Measurements from ENCODE around the gene LIM2. TPM values are rescaled to one million over a fixed set of nuclear protein-coding genes. Genes with fewer than 3 reads are reported as not detected.
"Not testable (repeated sequence)": the region's sequence is repeated elsewhere in the genome, so short reads cannot be mapped to it uniquely, and the experiment has no call there.

LIM2 gene
- total RNA-seq, 4 donors from 2014 or later = not detected

- no peak within 1 kb of the TSS for H3K4me3 ChIP-seq
- H3K36me3 ChIP-seq = no peaks in the 10 kb centered on the region
- DNase-seq = no peak
- H3K27me3 ChIP-seq = no peaks in the 10 kb centered on the region
- no peaks in the 10 kb centered on the region for H3K9me3 ChIP-seq
- H3K4me1 ChIP-seq = no peaks in the 10 kb centered on the region
- intact Hi-C loops (cut with DNase I; ENCODE audit: low total_unique reads) = no loop called here
- no peak within 1 kb of the TSS for H3K27ac ChIP-seq
- TF ChIP-seq, protein P1, sequence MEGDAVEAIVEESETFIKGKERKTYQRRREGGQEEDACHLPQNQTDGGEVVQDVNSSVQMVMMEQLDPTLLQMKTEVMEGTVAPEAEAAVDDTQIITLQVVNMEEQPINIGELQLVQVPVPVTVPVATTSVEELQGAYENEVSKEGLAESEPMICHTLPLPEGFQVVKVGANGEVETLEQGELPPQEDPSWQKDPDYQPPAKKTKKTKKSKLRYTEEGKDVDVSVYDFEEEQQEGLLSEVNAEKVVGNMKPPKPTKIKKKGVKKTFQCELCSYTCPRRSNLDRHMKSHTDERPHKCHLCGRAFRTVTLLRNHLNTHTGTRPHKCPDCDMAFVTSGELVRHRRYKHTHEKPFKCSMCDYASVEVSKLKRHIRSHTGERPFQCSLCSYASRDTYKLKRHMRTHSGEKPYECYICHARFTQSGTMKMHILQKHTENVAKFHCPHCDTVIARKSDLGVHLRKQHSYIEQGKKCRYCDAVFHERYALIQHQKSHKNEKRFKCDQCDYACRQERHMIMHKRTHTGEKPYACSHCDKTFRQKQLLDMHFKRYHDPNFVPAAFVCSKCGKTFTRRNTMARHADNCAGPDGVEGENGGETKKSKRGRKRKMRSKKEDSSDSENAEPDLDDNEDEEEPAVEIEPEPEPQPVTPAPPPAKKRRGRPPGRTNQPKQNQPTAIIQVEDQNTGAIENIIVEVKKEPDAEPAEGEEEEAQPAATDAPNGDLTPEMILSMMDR (IDR thresholded peaks at IDR 0.05) = no peak
- no peak for TF ChIP-seq POLR2A (IDR thresholded peaks at IDR 0.05)
These were observed 29.5 kb upstream of the LIM2 start, which contains the start of gene SIGLEC10 for GRCh38 chr19:51417107-51417809. Gene SIGLEC10 (minus strand): TSS chr19:51417642. CDS start chr19:51417581, 61 bp downstream.

DNA sequence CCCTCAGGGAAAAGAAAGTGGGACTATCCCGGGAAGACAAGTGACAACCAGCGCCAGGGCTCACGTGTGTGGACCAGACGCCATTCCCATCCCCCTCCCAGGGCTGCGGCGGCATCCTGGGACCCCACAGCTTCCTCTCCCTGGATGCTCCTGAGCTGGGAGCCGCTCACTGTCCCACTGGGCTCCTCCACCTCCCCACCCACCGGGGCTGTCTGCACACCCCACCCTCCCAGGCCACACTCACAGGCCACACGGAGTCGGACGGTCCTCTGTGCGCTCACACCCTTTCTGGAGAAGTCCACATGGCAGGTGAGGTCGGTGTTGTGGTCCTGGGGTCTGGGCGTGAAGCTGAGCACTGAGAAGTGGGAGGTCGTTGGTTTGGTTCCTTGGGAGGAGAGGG is 28.6 kb upstream of the LIM2 start:
- H3K27me3 ChIP-seq; H3K36me3 ChIP-seq; H3K4me1 ChIP-seq; DNase-seq; H3K4me3 ChIP-seq; H3K27ac ChIP-seq; intact Hi-C loops (cut with DNase I; ENCODE audit: low total_unique reads); H3K9me3 ChIP-seq: not testable (repeated sequence)

DNA sequence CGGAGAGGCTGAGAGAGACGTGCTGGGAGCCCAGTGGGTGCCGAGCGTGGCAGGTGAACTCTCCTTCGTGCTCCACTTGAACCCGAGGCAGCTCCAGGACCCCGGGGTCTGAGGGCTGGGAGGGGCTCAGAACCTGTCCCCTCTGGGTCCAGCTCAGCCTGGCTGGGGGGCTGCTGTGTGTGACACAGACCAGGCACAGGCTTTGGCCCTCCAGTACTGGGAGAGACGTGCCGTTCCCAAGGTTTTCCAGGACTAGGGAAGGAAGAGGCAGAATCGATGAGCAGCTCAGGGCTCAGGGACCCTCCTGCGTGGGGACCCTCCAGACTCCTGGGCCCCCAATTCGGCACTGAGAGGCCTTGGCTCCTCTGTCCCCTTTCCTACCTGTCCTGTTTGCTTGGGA is 27.4 kb upstream of the LIM2 start:
- H3K36me3 ChIP-seq = no peaks in the 10 kb centered on the region
- no peaks in the 10 kb centered on the region for H3K27me3 ChIP-seq
- H3K9me3 ChIP-seq = no peaks in the 10 kb centered on the region
- TF ChIP-seq POLR2A (IDR thresholded peaks at IDR 0.05) = no peak
- TF ChIP-seq, protein P1 (IDR thresholded peaks at IDR 0.05) = no peak
- H3K4me1 ChIP-seq = no peaks in the 10 kb centered on the region
- H3K27ac ChIP-seq = no peak overlapping the region
- H3K4me3 ChIP-seq = no peak overlapping the region
- intact Hi-C loops (cut with DNase I; ENCODE audit: low total_unique reads) = no loop called here
- no peak for DNase-seq

DNA sequence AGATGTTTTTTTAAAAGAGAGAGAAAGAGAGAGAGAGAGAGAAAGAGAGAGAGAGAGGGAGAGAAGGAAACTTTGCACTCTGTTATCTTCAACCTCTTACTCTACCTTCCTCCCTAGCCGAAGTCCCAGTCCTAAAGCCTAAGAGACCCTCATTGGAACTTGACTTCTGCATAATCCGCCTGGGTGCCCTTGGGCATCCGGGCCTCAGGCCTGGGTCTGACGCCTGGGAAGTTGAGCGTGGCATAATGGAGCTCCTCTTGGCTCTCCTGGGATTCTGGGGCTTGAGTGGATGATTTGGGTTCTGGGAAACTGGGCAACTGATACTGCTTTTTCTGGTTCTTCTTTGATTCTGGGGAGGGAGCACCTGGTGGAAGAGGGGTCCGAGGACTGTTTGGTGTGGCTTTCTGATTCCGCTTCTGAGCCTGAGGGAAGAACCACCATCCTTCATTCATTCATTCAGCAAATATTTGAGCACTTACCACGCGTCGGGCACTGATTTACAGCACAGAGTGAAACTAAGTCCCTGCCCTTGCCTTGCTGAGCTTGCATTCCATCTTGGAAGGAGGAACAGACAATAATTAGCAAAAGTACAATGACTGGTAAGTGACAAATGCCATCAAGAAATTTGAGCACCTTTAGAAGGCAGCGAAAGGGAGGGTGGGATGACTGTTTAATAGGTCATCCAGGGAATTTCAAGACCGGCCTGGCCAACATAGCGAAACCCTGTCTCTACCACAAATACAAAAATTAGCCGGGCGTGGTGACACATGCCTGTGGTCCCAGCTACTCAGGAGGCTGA is 23.4 kb upstream of the LIM2 start:
- Histone ChIP-seq H3K27me3 (no peaks in the 10 kb centered on the region), H3K36me3 (no peaks in the 10 kb centered on the region), H3K9me3 (no peaks in the 10 kb centered on the region), H3K27ac (no peak overlapping the region), H3K4me3 (no peak overlapping the region), H3K4me1 (no peaks in the 10 kb centered on the region)
- TF ChIP-seq POLR2A (IDR thresholded peaks at IDR 0.05) = no peak
- TF ChIP-seq, protein P1 (IDR thresholded peaks at IDR 0.05) = no peak
- DNase-seq = no peak
- intact Hi-C loops (cut with DNase I; ENCODE audit: low total_unique reads) = no loop called here

DNA sequence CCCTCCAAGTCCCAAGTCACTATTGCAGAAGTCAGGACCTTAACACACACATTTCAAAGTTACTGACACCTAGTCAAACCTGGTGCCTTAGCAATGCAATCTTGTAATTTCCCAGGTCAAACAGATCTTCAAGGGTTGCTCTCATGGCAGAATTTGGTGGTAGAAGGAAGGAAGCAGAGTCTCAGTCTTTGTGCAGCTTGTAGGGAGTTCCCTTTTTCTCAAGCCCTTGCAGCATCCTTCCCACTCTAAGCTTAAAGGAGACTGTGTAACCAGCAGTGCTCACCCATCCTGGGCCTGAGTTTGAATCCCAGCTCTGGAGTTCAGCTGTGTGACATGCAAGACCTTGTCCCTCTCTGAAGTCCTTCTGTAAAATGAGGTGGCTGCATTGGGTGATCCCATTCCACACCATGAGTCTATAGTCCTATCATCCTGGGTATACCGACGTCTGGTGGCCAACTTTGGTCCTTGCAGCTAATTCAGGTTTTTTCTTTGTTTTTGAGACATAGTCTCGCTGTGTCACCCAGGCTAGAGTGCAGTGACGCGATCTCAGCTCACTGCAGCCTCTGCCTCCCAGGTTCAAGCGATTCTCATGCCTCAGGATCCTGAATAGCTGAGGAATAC is 19.8 kb upstream of the LIM2 start:
- no peak for DNase-seq
- TF ChIP-seq, protein P1 (IDR thresholded peaks at IDR 0.05) = peak in 3 of 4 experiments; percentile 12 to 34 (median 14)
- no peak for TF ChIP-seq POLR2A (IDR thresholded peaks at IDR 0.05)
- intact Hi-C loops (cut with DNase I; ENCODE audit: low total_unique reads) = no loop called here
- H3K4me3 ChIP-seq = no peak overlapping the region
- no peak overlapping the region for H3K27ac ChIP-seq
- H3K9me3 ChIP-seq = no peaks in the 10 kb centered on the region
- H3K36me3 ChIP-seq = no peaks in the 10 kb centered on the region
- H3K4me1 ChIP-seq = no peaks in the 10 kb centered on the region
- H3K27me3 ChIP-seq = no peaks in the 10 kb centered on the region

Measured in uterus (tissue), 4 donors.